ENCODE measurements around the gene TRIM66. TPM values are rescaled to one million over a fixed set of nuclear protein-coding genes. Genes with fewer than 3 reads are reported as not detected.

TRIM66 gene
- polyA plus RNA-seq, 5 donors, result 7.9 to 12.2 (median 9.1) TPM

DNA sequence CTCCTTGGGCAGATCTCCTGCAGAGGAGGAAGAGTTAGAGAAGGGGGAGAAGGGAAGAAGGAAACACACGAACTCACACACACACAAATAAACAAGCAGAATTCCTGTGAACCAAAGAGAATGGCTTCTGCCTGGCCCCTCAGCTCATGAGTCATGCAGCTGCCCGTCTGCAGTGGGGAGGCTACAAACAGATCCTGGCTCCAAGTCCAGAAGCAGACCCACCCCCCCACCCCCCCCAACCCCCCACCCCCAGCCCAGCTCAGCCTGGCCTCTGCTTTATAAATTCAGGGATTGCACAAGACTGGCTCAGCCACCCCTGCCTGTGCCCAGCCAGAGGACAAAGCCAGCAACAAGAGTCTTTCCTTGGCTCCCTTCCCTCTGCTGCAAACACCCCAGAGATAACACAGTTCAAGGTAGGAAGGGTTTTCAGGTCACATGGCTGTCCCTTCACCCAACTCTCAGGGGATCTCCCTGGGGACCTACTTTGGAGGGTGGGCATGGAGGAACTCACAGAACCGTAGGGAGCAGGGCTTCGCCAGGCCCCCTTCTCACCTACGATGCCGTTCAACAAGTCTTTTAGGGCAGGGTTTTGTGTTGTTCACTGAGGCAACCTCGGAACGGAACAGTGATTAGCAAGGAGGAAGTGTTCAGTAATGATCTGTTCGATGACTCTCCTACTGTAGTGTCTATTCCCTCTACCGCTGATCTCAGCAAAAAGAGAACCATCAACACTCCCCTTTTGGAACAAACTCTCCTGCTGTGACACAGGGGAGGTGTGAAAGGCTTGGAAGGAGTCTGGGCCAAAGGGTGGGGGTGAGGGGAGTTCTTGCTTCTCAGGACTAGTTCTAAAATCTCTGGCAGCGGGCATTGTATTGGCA is 35.6 kb upstream of the TRIM66 start:
- DNase-seq, result peak; percentile 80 to 83

DNA sequence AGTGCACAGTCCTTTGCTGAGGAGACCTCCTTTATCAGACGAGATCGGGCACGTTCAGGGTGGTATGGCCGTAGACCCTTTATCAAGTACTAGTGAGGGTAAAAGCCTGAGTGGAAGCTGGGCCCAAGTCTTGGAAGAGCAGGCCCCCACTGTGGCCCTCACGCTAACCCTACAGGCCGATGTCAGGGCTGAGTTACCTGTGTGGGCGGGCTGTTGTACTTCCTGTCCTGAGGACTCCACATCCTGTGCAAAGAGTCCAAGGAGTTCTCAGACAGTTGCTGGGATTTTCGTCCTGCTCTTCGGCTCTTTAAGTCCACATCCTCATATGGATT is 35.0 kb upstream of the TRIM66 start:
- no peak for DNase-seq

DNA sequence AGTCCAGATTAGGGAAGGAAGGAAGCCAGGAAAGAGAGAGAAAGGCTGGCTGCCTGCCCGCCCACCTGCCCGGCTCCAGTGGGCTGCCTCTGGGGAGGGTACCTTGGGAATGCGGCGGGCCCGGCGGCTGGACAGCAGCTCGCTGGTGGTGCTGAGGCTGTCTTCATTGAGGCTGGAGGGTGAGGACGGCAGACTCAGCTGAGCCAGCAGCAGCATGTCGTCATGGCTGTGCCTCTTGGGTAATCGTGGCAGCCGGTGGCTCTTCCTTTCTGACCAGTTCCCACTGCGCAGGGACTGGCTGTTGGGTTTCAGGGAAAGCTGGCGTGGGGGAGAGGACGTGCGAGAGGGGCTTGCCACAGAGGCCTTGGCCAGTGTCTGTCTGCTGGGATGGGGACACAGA is 33.0 kb upstream of the TRIM66 start:
- no peak for DNase-seq

DNA sequence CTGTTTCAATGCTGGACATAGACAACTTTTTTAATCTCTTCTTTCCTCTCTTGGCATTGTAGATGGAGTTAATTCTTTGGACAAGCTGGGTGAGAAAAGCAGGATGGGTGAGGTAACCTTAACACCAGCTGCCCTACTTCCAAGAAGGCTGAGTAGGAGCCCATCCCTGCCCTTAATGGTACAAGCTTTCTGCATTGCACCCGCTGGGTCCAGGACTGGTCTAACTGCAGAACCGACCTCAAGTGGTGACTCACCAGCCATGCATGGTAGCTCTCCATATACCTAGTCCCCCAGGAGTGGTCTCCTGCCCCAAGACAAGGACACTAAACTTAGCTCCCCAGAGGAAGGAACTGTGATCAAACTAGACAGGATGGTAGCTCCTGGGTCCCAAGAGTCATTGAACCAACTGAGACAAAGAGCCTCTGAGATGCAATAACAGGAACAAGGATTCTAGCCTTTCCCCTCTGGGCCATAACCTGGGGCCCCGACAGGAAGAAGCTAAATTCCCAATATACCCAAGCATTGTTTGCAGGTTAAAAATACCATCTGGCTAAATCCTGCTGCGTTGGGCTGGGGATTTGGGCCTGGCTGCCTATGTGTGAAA is 32.3 kb upstream of the TRIM66 start:
- DNase-seq, result no peak

DNA sequence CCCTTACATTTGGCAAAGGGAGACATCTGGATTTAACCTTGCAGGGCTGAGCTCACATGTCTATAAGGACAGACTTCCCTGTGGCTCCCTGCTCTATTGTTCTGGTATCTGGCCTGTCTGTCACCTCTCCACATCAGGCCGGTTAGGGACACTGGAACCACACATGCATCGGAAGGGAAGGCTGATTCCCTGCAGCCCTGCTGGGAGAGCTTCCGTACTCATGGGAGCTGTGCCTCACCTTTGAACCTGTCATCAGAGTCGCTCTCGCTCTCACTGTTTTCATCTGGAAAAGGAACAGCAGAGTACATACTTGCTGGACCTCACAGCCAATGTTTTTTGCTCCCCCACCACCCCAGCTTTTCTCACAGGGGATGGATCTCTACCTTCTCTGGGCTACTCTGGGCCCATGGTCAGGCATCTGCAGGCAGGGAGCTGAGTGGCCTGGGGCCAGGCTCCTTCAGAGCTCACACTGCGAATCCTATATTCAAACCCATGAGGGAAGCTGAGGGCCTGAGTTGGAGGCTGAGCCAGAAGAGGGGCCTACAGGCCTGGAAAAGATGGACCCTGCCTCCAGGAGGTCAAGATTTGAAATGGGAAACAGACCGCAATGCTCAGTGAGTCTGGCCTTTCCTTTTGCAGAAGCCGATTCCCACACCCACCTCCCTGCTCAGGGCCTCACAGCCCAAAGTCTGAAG is 31.4 kb upstream of the TRIM66 start:
- DNase-seq, result no peak

DNA sequence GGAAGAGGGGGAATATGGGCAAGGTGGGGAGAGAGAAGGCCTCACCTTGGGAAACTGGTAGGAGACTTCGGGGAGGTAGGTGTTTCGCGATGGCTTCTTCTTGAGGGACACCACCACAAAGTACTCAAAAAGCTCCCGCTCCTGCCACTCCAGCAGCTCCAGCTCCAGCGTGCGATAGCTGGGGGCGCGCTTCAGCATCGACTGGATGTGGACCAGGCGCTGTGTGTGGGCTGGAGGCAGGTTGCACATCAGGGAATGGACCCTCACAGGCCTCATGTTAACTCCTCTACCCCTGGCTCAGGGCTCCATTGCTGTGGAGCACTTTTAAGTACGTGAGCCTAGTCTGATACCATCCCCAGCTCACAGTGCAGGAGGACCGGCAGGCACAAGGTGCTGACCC is 30.0 kb upstream of the TRIM66 start:
- DNase-seq, result no peak

DNA sequence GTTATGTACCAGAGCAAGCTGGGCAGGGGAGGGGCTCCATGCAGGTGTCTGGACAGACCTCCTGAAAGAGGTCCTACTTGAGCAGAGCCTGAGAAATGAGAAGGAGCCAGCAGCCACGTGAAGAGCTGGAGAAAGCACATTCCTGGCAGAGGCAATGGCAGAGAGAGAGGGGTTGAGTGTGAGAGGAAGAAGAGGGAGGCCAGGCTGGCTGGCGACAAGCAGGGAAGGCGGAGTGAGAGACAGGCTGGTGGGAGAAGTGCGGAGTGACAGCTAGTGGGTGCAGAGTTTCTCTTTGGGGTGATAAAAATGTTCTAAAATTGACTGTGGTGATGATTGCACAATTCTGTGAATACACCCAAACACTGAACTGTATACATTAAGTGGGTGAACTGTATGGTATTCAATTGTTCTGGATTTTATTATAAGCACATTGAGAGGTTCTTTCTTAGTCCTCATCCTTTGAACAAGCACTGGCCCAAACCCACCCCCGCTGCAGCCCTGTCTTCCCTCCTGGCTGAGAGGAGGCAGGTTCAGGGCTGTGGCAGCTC is 29.5 kb upstream of the TRIM66 start:
- DNase-seq, result no peak

DNA sequence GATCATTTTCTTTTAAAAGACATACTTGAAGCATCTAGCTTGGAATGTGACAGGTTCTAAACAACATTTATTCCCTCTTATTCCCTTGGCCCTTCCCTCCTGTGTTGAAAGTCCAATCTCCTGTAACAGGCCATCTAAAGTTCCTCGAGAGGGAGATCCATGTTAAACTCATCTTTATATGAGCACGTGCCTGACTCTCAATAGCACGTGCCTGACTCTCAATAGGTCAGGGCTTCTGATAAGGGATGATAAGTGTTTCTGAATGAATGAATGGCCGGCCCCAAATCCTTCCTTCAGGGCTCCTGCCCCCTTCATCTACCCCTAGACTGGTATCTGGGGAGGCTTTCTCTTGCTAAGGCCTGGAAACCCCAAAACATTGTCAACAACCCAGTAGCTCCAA is 27.3 kb upstream of the TRIM66 start:
- no peak for DNase-seq

DNA sequence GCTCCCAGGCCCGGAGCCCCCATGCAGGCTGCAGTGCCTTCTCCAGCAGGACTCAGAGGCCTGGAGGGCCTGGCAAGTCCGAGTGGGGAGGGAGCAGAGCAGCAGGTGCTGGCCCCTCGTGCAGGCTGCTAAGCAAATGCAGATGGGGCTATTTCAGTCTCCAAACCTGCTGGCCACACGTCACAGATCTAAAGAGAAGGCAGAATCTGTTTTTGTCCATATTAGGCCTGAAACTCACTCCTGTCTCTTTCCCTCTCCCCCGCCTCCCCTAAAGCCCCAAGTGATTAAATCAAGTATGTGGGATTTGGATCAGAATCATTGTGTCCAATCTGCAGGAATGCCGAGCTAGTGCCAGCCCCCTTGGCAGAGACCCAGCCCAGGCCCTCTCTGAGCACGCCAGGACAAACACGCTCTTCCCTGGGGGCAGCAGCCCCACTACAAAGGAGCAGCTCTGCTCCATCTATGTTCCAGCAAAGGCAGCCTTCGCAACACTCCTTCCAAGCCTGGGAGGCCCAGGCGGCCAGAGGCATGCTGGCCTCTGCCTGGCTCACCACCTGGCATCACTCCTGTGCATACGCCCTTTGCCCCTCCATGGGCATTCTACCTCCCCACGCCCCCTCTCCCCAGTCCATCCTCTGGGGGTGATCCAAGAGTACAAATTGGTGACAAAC is 26.7 kb upstream of the TRIM66 start:
- peak; percentile 68 to 72 for DNase-seq

DNA sequence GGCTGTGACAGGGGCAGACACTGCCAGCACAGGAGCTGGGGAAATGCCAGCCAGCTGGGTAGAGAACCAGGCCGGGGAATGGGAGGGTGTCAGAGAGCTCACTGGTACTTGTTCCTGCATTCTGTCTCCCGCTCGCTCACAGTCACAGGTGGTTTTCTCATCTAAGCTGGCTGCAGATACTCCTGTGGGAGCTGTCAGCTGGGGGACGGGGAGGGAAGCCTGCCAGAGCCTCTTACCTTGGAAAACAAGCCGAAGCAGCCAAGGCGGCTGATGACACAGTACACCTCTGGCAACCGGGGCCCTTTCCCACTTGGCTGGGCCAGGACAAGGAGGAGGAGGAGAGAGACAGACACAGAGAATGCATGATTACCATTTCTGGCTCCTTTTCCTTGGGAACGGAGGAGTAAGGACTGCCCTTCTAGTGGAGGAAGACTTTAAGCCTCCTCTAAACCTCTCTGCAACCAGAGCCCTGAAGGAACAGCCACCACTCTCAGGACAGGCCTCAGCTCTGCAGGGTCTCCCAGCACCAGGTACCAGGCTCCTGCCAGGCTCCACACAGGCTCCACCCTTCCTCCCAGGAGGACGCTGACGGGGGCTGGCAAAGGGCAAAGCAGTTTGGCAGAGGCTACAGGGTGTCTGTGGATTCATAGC is 25.2 kb upstream of the TRIM66 start:
- DNase-seq, result no peak

DNA sequence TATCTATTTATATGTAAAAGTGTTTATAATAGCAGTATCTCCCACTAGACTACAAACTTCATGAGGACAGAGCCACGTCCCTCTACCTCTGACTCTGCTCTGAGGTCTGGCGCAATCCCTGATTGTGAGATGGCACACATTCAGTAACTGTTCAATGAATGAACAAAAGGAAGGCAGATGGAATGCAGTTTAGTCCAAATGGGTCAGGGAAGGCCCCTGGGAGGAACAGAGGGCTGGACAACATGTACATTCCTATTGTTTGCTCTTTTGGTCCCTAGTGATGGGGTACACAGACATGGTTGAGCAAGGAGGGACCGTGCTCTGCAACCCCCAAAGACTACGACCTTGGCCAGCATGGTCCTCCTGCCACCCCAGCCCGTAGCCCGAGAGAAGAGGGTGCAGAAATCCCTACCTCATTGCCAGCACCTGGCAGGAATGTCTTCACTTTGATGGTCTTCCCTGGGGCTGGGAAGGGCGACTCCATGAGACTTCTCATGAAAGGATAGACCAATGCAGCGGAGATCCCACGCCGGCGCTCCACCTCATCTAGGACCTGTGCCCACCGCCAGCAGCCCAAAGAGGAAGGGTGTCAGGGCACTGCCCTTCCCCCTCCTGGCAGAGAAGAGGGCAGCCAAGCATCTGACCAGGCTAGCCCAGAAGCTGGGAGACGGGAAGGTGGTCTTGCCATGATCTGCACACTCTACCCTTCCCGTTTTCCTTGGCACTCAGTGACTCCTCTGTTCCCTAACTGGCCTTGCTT is 24.4 kb upstream of the TRIM66 start:
- no peak for DNase-seq

DNA sequence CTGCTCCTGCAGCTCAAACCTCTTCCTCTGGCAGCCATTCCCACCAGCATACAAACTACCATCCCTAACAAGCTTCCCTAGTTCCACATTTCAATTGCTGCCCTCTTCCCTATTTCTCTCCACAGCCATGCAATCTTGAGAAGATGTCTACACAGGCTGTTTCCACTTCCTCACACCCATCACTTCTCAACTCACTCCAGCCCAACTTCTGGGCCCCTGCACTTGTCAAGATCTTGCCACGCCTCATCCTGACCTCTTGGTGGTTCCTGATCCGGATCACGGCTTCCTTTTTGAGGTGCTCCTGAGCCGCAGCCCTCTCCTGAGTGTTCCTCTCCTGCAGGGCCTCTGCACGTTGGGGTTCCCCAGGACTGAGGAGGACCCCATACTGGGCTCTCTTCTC is 22.7 kb upstream of the TRIM66 start:
- DNase-seq, result no peak

DNA sequence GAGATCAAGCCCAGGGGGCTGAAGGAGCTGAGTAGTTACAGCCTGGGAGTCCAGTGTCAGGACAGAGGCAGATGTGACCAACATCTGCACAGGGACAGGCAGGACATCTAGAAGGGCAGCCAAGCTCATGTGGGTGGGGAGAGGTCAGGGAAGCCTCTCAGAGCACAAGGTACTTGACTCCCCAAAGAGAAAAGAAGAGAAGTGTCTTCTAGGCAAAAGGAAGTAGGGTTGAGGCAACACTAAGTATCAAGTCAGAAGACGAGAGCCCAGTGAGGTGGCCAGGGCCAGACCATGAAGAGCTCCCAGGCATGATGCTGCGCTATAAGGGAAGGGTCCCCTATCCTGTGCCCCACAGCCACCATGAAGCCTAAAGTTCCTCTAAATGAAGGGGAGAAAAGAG is 21.7 kb upstream of the TRIM66 start:
- no peak for DNase-seq

DNA sequence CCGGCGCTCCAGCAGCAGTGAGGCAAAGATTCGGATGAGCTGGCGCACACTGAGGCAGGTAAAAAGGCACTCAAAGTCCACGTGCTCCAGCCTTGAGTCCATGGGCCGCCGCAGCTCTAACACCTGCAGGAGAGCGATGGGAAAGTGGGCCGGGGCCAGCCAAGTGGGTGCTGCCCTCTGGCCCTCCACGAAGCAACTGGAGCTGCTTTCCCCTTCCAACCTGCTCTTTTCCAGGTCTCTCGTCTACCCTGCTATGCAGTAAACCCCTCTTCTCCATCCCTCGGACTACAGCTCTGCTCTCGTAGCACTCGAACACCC is 20.1 kb upstream of the TRIM66 start:
- DNase-seq, result no peak

DNA sequence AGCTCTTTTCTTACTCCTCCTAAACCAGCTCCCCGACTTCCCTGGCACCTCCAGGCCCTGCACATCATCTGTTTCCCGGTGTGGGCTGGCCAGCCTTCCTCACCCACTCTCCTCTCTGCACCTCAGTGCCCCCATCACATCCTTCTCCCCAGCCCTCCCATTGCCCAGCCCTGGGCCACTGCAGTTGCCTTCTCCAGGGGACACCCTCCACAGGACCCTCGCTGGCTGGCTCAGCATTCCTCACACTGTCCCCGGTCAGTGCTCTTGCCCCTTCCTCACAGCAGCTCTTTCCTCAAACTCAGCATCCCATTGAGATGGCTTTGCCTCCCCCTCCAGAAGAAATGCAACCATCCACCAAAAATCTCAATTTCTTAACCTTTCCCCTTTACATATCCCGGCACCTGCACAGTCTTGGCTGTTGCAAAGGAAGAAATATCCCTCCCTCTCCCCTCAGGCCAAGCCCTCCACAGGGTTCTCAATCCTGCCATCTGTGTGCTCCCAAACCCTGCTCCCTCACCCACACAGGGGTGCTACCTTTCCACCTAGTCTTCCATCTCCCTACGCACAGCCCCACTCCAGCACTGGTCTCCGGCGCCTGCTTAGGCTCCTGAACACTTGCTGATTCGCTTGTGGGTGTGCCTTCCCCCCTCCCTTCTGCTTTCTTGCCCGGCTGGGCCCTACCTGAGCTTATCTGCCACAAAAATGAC is 19.6 kb upstream of the TRIM66 start:
- DNase-seq, result no peak

DNA sequence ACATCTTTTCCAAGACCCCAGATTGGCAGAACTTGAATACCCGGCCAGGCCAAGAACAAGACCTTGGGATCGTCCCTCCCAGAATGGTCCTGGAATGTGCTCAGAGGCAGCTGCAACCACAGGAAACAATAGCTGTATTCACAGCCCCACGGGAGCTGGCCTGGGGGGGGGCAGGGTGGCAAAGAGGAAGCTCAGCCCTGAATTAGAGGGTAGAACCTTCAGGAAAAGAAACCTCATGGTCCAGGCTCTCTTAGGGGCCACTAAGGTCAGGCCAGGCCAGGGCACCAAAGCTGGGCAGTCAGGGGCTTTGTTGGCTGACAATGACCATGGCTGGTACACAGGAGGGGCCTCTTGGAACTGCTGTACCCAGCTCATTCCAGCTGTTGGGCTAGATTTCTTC is 17.4 kb upstream of the TRIM66 start:
- no peak for DNase-seq

DNA sequence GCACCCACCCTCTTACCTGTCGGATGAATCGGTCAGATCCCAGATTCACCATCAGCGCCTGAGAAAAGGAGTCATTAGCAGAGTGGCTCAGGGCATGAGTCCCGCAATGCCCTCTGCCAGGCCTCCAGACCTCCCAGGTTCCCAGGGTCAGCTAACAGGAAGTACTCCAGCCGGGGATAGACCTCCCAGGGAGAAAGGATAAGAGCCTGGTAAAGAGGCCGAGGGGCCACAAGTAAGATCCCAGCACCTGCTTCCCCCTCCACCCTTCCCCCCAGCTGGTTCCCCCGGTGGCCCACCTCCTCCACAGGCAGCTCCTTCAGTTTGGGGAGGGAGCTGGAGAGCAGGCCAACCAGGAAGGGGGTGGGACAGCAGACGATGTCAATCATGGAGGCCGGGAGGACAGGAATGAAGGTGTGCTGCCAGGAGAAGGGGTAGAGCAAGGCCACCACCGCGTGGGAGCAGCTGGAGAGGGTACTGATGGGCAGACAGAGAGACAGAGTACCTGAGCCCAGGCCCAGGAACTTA is 16.5 kb upstream of the TRIM66 start:
- DNase-seq, result no peak

DNA sequence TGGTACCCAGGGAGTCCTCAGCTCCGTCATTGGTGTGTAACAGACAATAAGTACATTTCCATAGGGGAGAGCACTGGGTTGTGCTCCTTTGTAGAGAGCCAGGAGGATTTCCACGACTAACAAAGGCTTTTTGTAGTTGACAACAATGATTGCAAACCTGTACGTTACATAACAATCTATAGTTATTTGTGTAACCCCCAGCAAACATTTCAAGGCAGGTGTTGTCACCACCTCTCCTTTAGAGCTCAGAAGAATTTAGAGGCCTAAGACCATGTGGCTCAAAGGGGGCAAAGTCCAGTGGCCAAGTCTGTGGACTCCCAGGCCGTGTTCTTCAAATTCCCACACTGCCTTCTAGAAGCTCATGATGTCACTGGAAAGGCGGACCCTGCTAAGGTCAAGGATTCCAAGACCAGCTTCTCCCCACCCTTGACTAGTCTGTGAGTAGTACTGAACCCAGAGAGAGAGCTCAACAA is 15.9 kb upstream of the TRIM66 start:
- DNase-seq, result no peak

DNA sequence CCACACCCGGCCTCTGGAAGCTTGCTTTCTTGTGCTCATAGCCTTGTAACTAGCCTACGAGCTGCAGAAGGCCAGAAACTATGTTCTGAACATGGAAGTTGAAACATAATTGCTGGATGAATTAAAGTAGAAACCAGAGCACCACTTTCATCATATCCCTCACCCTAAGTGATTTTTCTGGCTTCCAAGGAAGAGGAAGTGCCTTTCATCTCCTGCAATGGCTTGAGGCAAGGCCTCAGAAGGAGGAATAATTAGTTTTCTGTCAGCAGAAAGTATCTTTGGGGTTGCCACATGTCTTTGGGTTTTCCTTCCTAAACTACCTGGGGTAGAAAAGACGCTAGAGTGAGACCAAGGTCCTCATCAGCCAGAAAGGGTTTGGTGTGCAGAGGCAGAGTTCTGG is 14.6 kb upstream of the TRIM66 start:
- no peak for DNase-seq

DNA sequence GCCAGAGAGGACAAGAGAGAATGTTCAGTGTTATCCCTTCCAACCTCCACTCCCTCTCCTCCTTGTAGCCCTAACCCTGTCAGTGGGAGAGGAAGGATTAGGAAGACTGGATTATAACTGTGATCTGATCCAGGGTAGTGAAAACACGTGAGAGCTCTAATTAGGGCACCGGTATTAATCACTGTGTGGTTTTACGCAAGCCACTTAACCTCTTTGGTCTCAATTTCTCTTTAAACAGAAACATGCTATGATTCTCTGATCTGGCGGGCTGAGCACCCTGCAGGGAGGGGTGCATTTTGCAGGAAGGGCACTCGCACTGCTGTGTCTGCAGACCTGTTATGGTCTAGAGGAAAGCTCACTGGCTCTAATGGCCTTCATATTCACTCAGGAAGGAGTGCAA is 11.7 kb upstream of the TRIM66 start:
- DNase-seq, result no peak
